ENCODE measurements around the gene ESYT3.
"Not testable (repeated sequence)": the region's sequence is repeated elsewhere in the genome, so short reads cannot be mapped to it uniquely, and the experiment has no call there.

Gene ESYT3

DNA sequence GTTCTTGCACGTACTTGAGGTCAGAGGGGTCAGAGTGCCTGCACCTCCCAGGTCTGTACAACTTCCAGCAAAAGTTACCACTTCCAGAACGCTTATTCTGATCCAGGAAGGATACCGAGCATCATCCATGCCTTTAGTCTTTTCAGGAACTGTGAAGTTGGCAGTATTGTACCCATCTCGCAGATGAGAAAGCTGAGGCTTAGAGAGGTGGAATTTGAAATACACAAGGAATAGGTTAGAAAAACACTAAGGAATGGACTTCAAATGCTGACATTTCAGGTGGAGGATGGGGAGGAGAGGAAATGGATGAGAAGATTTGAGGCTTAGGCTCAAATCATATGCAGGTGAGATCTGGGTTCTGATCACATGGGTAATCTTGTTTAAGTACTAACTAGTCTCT, 11.2 kb downstream of the ESYT3 start:
- Histone ChIP-seq H3K9ac (ENCODE audit: low read length) (no peak overlapping the region), H3K27me3 (ENCODE audit: control insufficient read depth in 1 of 2, insufficient read depth in 2 of 2, low read length in 2 of 2) (no peaks in the 10 kb centered on the region), H3K4me3 (ENCODE audit: low read depth in 1 of 2, low read length in 2 of 2) (no peak overlapping the region), H3K27ac (ENCODE audit: low read depth, low read length) (no peak overlapping the region), H3K9me3 (ENCODE audit: low read length) (no peaks in the 10 kb centered on the region), H3K36me3 (ENCODE audit: insufficient read depth, low read length) (no peaks in the 10 kb centered on the region), H3K4me1 (ENCODE audit: insufficient read depth, low read length) (peaks cover 23% of the 10 kb centered on the region)

DNA sequence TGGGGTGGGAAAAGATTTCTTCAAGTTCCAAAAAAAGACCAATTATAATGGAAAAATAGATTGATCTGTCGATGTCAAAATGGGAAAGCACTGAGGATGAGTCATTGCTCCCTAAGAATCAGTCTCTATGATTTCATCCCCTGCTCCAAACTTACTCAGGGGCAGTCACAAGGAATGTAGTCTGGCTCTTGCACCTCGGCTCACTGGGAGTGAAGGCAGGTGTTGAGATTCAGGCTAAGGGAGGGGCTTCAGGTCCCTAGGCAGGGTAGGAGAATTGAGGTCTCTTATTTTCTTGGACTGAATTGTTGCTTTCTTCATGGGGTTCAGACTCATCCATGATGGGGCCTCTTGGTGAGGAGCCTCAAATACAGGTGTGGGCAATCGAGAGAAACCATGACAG, 14.2 kb downstream of the ESYT3 start:
- peaks cover 2% of the 10 kb centered on the region for H3K4me1 ChIP-seq (ENCODE audit: insufficient read depth, low read length)
- no peaks in the 10 kb centered on the region for H3K36me3 ChIP-seq (ENCODE audit: insufficient read depth, low read length)
- H3K4me3 ChIP-seq (ENCODE audit: low read depth in 1 of 2, low read length in 2 of 2): no peak overlapping the region
- H3K27me3 ChIP-seq (ENCODE audit: control insufficient read depth in 1 of 2, insufficient read depth in 2 of 2, low read length in 2 of 2): no peaks in the 10 kb centered on the region
- no peak overlapping the region for H3K9ac ChIP-seq (ENCODE audit: low read length)
- no peaks in the 10 kb centered on the region for H3K9me3 ChIP-seq (ENCODE audit: low read length)
- no peak overlapping the region for H3K27ac ChIP-seq (ENCODE audit: low read depth, low read length)

GRCh38 chr3:138449490-138449889, 15.1 kb downstream of the ESYT3 start:
- H3K4me1 ChIP-seq (ENCODE audit: insufficient read depth, low read length): no peaks in the 10 kb centered on the region
- no peaks in the 10 kb centered on the region for H3K27me3 ChIP-seq (ENCODE audit: control insufficient read depth in 1 of 2, insufficient read depth in 2 of 2, low read length in 2 of 2)
- no peaks in the 10 kb centered on the region for H3K36me3 ChIP-seq (ENCODE audit: insufficient read depth, low read length)
- H3K9me3 ChIP-seq (ENCODE audit: low read length): no peaks in the 10 kb centered on the region
- no peak overlapping the region for H3K4me3 ChIP-seq (ENCODE audit: low read depth in 1 of 2, low read length in 2 of 2)
- H3K9ac ChIP-seq (ENCODE audit: low read length): no peak overlapping the region
- H3K27ac ChIP-seq (ENCODE audit: low read depth, low read length): no peak overlapping the region

GRCh38 chr3:138450181-138450580, 15.8 kb downstream of the ESYT3 start:
- Histone ChIP-seq H3K4me3 (ENCODE audit: low read depth in 1 of 2, low read length in 2 of 2) (no peak overlapping the region), H3K36me3 (ENCODE audit: insufficient read depth, low read length) (peaks cover 2% of the 10 kb centered on the region), H3K9me3 (ENCODE audit: low read length) (no peaks in the 10 kb centered on the region), H3K27me3 (ENCODE audit: control insufficient read depth in 1 of 2, insufficient read depth in 2 of 2, low read length in 2 of 2) (no peaks in the 10 kb centered on the region), H3K9ac (ENCODE audit: low read length) (no peak overlapping the region), H3K27ac (ENCODE audit: low read depth, low read length) (no peak overlapping the region), H3K4me1 (ENCODE audit: insufficient read depth, low read length) (no peaks in the 10 kb centered on the region)

- Histone ChIP-seq H3K4me3 (ENCODE audit: low read depth in 1 of 2, low read length in 2 of 2) (no peak overlapping the region), H3K36me3 (ENCODE audit: insufficient read depth, low read length) (peaks cover 7% of the 10 kb centered on the region), H3K9me3 (ENCODE audit: low read length) (no peaks in the 10 kb centered on the region), H3K4me1 (ENCODE audit: insufficient read depth, low read length) (peaks cover 4% of the 10 kb centered on the region), H3K27me3 (ENCODE audit: control insufficient read depth in 1 of 2, insufficient read depth in 2 of 2, low read length in 2 of 2) (no peaks in the 10 kb centered on the region), H3K27ac (ENCODE audit: low read depth, low read length) (no peak overlapping the region), H3K9ac (ENCODE audit: low read length) (no peak overlapping the region)
Observed at GRCh38 chr3:138450704-138451424, 16.4 kb downstream of the ESYT3 start.

DNA sequence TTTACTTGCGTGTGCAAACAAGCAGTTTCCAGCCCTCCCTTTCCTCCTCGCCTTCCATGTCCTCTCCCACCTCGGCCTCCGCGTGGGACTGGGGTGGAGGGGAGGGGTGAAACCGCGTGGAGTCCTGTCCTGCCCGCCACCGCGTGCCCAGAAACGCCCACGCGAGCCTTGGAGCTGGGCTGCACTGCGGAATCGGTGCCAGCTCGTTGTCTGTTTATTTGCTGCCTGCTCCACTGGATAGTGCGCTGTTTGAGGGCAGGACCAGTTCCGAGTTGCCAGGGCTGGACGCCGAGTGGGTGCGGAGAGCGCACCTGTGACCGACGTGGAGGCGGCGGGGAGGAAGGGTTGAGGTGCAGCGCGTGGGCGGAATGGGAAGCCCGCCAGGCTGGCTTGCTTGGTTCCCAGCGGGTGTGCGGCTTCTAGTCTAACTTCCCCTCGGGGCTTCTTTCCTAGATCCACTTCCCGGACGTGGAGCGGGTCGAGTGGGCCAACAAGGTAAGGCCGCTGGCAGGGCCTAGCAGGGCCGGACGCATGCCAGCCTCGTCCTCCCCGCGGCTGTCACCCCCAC, 17.3 kb downstream of the ESYT3 start:
- Histone ChIP-seq H3K9ac (ENCODE audit: low read length) (no peak overlapping the region), H3K4me1 (ENCODE audit: insufficient read depth, low read length) (peaks cover 12% of the 10 kb centered on the region), H3K9me3 (ENCODE audit: low read length) (no peaks in the 10 kb centered on the region)

DNA sequence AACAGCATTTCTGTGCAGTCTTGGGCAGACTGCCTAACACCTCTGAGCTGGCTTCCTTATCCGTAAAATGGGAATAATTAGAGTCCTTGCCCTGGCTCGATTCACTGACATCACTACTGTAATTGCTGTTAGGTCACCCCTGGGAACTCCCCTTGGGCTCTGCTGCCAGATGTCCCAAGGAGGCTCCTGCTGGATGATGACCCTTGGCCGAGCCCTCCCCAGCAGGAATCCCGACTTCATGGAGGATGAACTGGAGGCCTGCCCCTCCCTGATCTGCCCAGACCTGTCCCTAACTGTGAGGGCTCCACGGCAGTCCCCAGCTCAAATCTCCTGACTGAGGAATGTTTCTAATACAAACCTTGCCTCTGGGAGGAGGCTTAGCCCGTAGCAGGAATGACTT, 18.0 kb downstream of the ESYT3 start:
- peaks cover 16% of the 10 kb centered on the region for H3K4me1 ChIP-seq (ENCODE audit: insufficient read depth, low read length)
- H3K27me3 ChIP-seq (ENCODE audit: control insufficient read depth in 1 of 2, insufficient read depth in 2 of 2, low read length in 2 of 2): no peaks in the 10 kb centered on the region
- H3K27ac ChIP-seq (ENCODE audit: low read depth, low read length): no peak overlapping the region
- H3K9ac ChIP-seq (ENCODE audit: low read length): no peak overlapping the region
- no peaks in the 10 kb centered on the region for H3K9me3 ChIP-seq (ENCODE audit: low read length)
- H3K36me3 ChIP-seq (ENCODE audit: insufficient read depth, low read length): peaks cover 7% of the 10 kb centered on the region
- no peak overlapping the region for H3K4me3 ChIP-seq (ENCODE audit: low read depth in 1 of 2, low read length in 2 of 2)

More for the DNA sequence above, 17.3 kb downstream of the ESYT3 start:
- Histone ChIP-seq H3K27ac (ENCODE audit: low read depth, low read length) (no peak overlapping the region), H3K27me3 (ENCODE audit: control insufficient read depth in 1 of 2, insufficient read depth in 2 of 2, low read length in 2 of 2) (no peaks in the 10 kb centered on the region), H3K4me3 (ENCODE audit: low read depth in 1 of 2, low read length in 2 of 2) (no peak overlapping the region), H3K36me3 (ENCODE audit: insufficient read depth, low read length) (peaks cover 7% of the 10 kb centered on the region)

- H3K27ac ChIP-seq (ENCODE audit: low read depth, low read length); H3K9me3 ChIP-seq (ENCODE audit: low read length); H3K36me3 ChIP-seq (ENCODE audit: insufficient read depth, low read length): not testable (repeated sequence)
Observed at GRCh38 chr3:138453940-138454339, 19.5 kb downstream of the ESYT3 start.

DNA sequence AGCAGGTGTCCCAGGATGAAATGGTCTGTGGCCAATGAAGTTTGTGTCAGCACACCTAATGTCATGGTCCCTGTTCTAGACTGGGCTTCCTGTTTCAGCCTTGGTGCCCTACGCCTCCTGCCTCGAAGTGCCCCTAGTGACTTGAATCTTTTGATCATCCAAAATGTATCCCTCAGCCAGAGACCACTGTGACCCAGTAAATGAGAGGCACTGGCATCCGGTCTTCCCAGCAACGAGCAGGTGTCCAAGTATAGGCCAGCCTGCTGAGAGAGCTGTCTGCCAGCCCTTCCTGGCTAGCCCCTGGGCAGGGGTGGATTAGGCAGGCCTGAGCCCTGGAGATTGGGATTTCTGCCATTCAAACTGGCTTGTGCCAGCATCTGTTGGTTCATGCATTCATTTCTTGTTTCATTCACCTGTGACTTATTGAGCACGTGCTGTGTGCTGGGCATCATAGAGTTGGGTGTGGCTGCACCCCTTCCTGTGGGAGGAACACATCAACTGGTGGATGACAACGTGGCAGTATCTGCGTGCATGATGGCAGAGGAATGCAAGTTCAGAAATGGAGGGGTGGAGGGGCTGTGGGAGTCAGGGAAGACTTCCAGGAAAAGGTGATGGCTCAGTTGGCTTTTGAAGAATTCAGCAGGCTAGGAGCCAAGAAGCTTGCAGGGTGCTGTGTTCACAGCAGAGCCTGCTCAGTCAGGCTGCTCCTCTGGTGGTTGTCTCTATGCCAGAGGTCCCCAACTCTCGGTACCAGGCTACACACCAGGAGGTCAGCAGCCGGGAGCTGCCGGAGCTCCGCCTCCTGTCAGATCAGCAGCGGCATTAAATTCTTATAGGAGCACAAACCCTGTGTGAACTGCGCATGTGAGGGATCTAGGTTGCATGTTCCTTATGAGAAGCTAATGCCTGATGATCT, 21.6 kb downstream of the ESYT3 start:
- no peaks in the 10 kb centered on the region for H3K27me3 ChIP-seq (ENCODE audit: control insufficient read depth in 1 of 2, insufficient read depth in 2 of 2, low read length in 2 of 2)
- peaks cover 28% of the 10 kb centered on the region for H3K4me1 ChIP-seq (ENCODE audit: insufficient read depth, low read length)
- H3K27ac ChIP-seq (ENCODE audit: low read depth, low read length): no peak overlapping the region
- peaks cover 7% of the 10 kb centered on the region for H3K36me3 ChIP-seq (ENCODE audit: insufficient read depth, low read length)
- no peaks in the 10 kb centered on the region for H3K9me3 ChIP-seq (ENCODE audit: low read length)
- no peak overlapping the region for H3K4me3 ChIP-seq (ENCODE audit: low read depth in 1 of 2, low read length in 2 of 2)
- H3K9ac ChIP-seq (ENCODE audit: low read length): no peak overlapping the region

More at GRCh38 chr3:138453940-138454339, 19.5 kb downstream of the ESYT3 start:
- H3K9ac ChIP-seq (ENCODE audit: low read length); H3K27me3 ChIP-seq (ENCODE audit: control insufficient read depth in 1 of 2, insufficient read depth in 2 of 2, low read length in 2 of 2); H3K4me3 ChIP-seq (ENCODE audit: low read depth in 1 of 2, low read length in 2 of 2): not testable (repeated sequence)
- H3K4me1 ChIP-seq (ENCODE audit: insufficient read depth, low read length): peaks cover 20% of the 10 kb centered on the region

- peaks cover 7% of the 10 kb centered on the region for H3K36me3 ChIP-seq (ENCODE audit: insufficient read depth, low read length)
- H3K9me3 ChIP-seq (ENCODE audit: low read length): no peaks in the 10 kb centered on the region
- H3K9ac ChIP-seq (ENCODE audit: low read length): no peak overlapping the region
- H3K27ac ChIP-seq (ENCODE audit: low read depth, low read length): no peak overlapping the region
- peaks cover 28% of the 10 kb centered on the region for H3K4me1 ChIP-seq (ENCODE audit: insufficient read depth, low read length)
- H3K4me3 ChIP-seq (ENCODE audit: low read depth in 1 of 2, low read length in 2 of 2): no peak overlapping the region
- H3K27me3 ChIP-seq (ENCODE audit: control insufficient read depth in 1 of 2, insufficient read depth in 2 of 2, low read length in 2 of 2): no peaks in the 10 kb centered on the region
Observed at GRCh38 chr3:138456961-138457862, 22.8 kb downstream of the ESYT3 start.

Measured in muscle layer of colon (tissue), 2 donors.